HG03571 (cell line): ENCODE data around the gene EGLN1.
A peak's percentile ranks its signal among the peaks of the same experiment; 100 is the strongest.

ENCODE experiments used
- ATAC-seq: cut with Tn5 transposase; IDR thresholded peaks from one replicate; pipeline ENCODE4 v1.9.1; 2021; ENCODE audit not compliant: unreplicated experiment

The EGLN1 gene

GRCh38 chr1:231421546-231421970 is 529 bp downstream of the EGLN1 start:
- peak; percentile 31 for ATAC-seq

- peak; percentile 17 for ATAC-seq
Observed at GRCh38 chr1:231420959-231421545, 1.0 kb downstream of the EGLN1 start.

- no peak for ATAC-seq
Observed at GRCh38 chr1:231420299-231420958, 1.7 kb downstream of the EGLN1 start.

- ATAC-seq = no peak
Observed at GRCh38 chr1:231419738-231420298, 2.3 kb downstream of the EGLN1 start.

- ATAC-seq = no peak
Observed at GRCh38 chr1:231419147-231419546, 2.9 kb downstream of the EGLN1 start.

- no peak for ATAC-seq
Observed at GRCh38 chr1:231418741-231419107, 3.4 kb downstream of the EGLN1 start.

- ATAC-seq = no peak
Observed at GRCh38 chr1:231418101-231418740, 3.9 kb downstream of the EGLN1 start.

GRCh38 chr1:231417513-231417912 is 4.6 kb downstream of the EGLN1 start:
- ATAC-seq = no peak

- ATAC-seq = no peak
Observed at GRCh38 chr1:231416901-231417300, 5.2 kb downstream of the EGLN1 start.

- no peak for ATAC-seq
Observed at GRCh38 chr1:231415018-231415583, 7.0 kb downstream of the EGLN1 start.

- no peak for ATAC-seq
Observed at GRCh38 chr1:231414260-231415016, 7.6 kb downstream of the EGLN1 start.

GRCh38 chr1:231413749-231414082 is 8.4 kb downstream of the EGLN1 start:
- no peak for ATAC-seq

GRCh38 chr1:231411036-231411531 is 11.0 kb downstream of the EGLN1 start:
- no peak for ATAC-seq

GRCh38 chr1:231410036-231410612 is 12.0 kb downstream of the EGLN1 start:
- no peak for ATAC-seq

GRCh38 chr1:231408528-231409094 is 13.5 kb downstream of the EGLN1 start:
- ATAC-seq = no peak

GRCh38 chr1:231407547-231408396 is 14.3 kb downstream of the EGLN1 start:
- ATAC-seq = no peak

GRCh38 chr1:231407049-231407448 is 15.0 kb downstream of the EGLN1 start:
- no peak for ATAC-seq

- ATAC-seq = no peak
Observed at GRCh38 chr1:231404318-231404717, 17.8 kb downstream of the EGLN1 start.

GRCh38 chr1:231401478-231401877 is 20.6 kb downstream of the EGLN1 start:
- no peak for ATAC-seq
